Germinal center (tissue), 1 donor: ENCODE results near the gene PTRH1.
"Not testable (repeated sequence)": the region's sequence is repeated elsewhere in the genome, so short reads cannot be mapped to it uniquely, and the experiment has no call there.

Source experiments
- DNase-seq: peaks from one replicate; pipeline ENCODE4 v3.0.0; 2012; ENCODE audit warnings: mixed read lengths, low spot score

Gene PTRH1, protein sequence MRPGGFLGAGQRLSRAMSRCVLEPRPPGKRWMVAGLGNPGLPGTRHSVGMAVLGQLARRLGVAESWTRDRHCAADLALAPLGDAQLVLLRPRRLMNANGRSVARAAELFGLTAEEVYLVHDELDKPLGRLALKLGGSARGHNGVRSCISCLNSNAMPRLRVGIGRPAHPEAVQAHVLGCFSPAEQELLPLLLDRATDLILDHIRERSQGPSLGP

GRCh38 chr9:127715470-127716337 is at the start of gene PTRH1, which contains the start of gene TTC16:
TSS of gene PTRH1 (minus strand) at chr9:127715663. CDS start at chr9:127715639, 24 bp downstream.
TSS of gene TTC16 (plus strand) at chr9:127716079. CDS start at chr9:127716146, 67 bp downstream.
- peak; percentile 99 for DNase-seq

- DNase-seq = no peak
These were observed 48.5 kb upstream of the PTRH1 start for GRCh38 chr9:127763918-127764384.

DNA sequence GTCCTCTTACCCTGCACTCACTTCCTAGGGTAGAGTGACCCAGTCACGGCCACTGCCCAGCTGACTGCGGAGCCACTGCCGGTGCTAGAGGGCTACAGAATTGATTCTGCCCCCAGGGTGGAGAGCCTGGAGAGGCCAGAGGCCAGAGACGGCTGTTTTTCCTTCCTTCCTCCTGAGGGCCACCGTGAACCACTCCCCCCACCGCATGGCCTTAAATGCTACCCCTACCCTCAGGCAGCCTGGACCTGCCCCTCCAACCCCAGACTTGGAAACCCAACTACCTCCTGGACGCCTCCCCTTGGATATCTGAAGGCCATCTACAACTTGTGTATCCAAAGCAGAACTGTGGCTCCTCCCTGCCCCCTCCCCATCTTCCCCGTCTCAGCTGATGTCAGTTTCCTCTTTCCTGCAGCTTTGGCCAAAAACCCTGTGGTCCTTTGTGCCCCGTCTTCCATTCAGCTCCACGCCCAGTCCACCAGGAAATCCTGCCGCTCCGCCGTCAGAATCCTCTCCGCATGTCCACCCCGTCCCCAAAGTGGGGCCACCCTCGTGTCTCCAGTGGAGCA is 46.7 kb upstream of the PTRH1 start:
- DNase-seq = no peak

DNA sequence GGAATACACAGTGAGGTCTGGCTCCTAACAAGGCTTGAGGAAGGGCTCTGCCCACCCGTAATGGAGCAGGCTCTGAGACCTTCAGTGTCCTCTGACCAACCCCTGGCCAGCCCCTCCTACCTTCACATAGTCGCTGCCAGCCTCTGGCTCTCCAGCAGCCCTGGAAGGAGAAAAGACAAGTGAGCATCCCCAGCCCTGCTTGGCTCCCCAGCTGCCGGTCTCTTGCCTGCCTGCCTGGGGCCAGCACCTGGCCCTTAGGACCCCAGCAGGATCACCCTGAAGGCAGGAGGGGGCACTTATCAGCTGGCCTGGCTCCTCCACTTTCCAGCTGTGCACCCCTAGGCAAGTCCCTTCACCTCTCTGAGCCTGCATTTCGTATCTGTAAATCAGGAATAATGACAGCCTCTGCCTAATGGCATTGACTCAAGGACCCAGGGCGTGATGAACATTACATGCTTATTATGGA is 46.1 kb upstream of the PTRH1 start:
- DNase-seq = no peak

DNA sequence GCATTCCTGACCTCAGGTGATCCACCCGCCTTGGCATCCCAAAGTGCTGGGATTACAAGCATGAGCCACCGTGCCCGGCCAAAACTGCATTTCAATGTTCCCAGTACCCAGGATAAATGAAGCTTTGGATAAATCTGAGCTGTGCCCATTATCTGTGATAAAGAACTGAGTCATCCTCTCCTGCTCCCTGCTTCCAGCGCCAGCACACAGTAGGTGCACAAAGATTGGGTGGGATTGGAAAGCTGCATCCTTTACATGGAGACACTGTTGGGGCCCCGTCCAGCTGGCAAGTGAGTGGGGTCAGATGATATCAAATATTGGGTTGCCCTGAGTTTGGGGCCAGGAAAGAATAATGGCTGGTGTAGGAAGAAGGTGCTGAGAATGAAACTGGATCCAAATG is 45.6 kb upstream of the PTRH1 start:
- DNase-seq = no peak

DNA sequence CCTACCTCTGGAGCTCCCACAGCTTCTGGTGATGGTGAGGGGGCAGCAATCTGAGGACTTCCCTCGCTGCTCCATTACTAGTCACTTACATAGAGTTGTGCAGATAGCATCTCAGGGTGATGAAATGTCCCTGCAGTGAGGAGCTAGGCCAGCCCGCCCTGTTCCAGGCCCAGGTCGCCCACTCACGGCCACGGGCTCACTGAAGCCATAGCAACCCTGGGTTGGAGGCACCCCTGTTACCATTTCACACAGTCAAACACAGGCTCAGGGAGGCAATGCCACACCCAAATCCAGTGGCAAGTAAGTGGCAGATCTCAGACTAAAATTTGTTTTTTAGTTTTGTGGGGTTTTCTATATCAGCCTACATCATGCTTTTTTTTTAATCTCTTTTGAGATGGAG is 43.4 kb upstream of the PTRH1 start:
- no peak for DNase-seq

GRCh38 chr9:127756776-127757175 is 41.3 kb upstream of the PTRH1 start:
- not testable (repeated sequence) for DNase-seq

DNA sequence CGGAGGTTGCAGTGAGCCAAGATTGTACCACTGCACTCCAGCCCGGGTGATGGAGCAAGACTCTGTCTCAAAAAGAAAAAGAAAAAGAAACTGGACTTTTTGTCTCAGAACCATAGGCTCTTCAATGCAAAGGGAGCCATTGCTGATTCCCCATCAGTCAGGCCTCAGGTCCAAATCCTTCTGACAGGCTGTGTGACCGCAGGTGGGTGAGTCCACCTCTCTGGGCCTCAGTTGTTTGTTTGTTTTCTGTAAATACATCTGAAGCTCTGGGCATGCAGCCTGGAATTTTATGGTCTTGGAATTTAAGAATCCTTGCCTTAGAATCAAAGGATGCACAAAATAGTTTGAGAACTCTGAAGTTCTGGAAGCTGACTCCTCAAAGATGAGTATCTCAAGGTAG is 40.8 kb upstream of the PTRH1 start:
- DNase-seq = no peak

DNA sequence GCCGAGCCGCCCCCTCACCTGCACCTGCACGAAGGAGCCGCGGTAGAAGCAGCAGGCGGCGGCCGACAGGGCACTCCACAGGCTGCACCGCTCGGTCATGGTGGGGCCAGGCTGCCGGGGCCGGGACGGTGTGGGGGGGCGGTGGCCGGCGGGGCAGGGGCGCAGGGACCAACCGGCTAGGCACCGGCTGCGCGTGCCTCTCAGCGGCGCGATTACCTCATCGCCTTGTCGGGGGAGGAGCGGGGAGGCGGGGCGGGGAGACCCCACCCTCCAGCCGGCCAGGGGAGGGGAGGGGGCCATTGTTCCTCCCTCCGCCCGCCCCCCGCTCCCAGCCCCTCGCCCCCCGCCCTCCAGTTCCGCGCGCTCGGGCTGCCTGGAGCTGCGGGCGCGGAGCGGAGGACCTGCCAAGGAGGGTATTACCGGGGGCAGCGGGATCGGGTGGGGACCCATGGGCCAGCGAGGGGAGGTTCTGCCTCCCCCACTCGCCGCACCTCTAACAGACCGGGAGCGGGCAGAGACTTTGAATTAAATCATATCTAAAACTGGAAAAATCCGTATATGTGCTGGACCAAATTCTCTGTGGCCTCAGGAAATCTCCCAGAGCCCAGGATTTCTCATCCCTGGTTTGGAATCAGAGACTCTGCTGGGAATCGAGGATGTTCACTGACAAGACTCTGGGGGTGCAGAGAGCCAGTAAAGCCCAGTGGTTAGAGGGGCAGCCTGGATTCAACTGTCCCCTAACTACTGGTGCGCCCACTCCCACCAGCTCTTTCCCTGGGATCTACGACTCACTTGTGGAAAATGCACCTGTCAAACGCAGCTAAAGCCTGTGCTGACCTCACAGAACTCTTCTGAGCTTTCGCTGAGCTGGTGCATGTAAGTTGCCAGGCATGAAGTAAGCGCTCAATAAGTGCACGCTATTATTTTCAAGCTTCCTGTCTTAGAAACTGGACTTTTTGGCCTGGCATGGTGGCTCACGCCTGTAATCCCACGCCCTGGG is 39.9 kb upstream of the PTRH1 start:
- DNase-seq = no peak

GRCh38 chr9:127754099-127755060 is 38.9 kb upstream of the PTRH1 start:
- no peak for DNase-seq

DNA sequence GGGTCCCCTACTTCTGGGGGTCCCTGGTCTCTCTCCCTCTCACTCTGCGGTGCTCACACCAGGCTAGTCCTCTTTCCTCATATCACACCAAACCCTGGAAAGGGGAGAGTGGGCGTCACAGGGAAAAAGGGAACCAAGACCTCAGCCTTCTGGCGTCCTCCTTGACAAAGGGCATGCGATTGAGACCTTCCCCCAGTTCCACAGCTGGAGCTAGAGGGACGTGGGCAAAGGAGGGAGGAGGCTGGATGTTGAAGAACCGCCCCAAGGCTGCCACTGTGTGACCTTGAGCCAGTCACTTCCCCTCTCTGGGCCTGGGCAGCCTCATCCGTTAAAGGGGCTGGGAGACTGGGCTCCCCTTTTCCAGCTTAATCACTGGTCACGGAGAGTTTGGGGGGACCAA is 38.2 kb upstream of the PTRH1 start:
- no peak for DNase-seq

- DNase-seq = no peak
These were observed 37.7 kb upstream of the PTRH1 start for GRCh38 chr9:127753148-127753547.

DNA sequence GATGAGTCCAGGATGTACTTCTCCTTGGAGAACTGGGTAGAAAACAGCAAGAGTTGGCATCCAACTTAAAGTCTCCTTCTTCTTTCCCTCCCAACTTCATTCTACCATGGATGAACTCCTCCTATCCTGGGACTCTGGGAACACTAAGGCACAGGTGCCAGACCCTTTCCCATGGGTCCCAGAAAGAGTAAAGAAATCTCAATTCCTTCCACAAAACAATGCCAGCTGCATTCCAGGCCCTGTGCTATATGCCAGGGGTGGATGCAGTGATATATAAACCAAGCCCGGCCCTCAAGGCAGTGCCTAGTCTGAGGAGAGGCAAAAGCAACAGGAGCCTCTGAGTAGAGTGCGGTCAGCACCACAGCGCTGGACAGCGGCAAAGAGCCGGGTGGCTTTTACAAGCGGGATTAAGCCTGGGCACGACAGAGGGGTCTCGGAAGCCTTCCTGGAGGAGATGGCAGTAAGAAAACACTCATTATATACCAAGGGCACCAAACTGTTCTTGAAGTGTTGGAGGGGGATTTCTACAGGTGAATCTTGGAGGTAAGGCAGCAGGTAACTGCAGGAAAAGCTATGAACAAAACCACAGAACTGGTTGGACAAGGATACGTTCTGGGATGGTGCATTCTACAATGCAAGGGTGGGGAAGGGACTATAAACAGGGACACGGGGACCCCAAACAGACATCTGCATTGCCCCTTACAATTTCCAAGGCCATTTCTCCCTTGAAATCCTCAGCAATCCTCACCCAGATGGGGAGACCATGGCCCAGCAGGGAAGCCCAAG is 36.0 kb upstream of the PTRH1 start:
- DNase-seq = no peak

- DNase-seq = no peak
These were observed 33.8 kb upstream of the PTRH1 start for GRCh38 chr9:127749090-127749787.

- DNase-seq = no peak
These were observed 31.6 kb upstream of the PTRH1 start for GRCh38 chr9:127746959-127747569.

DNA sequence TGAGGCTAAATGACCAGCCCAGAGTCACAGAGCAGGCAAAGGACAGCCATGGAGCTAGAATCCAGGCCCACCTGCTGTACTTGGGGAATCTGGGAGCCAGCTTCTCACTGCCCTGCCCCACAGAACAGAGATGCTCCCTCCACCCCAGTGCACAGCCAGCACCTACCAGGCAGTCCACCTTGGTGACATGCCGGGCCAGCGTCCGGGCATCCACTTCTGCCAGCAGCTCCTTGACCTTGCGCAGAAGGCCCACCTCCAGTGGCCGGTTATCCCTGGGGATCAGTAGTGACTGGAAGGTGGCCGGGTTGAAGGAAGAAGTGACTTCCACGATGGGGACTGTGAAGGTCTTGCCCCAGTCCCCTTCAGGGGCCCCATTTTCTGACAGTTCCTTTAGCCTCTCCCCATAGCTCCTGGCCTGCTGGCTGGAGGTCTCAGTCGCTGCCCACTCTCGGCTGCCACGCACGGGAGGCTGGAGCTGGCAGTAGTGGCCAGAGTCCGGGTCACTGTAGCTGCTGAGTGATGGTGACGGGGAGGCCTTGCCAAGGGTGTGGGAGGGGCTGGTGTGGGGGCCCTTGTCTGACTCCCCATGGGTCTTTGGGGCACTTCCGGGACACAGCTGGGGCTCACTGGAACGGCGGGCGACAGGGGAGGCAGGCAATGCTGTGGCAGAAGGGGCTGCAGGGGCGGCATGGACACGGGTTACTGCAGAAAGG is 29.1 kb upstream of the PTRH1 start:
- no peak for DNase-seq

- DNase-seq = no peak
These were observed 27.1 kb upstream of the PTRH1 start for GRCh38 chr9:127742435-127743088.
